ENCODE measurements around the gene GALNT2.

GALNT2 gene

GRCh38 chr1:230248889-230249270 lies 181.8 kb downstream of the GALNT2 start:
- Histone ChIP-seq H3K27me3 (ENCODE audit: insufficient read depth, low read length) (no peaks in the 10 kb centered on the region), H3K4me1 (ENCODE audit: insufficient read depth, low read length) (peaks cover 31% of the 10 kb centered on the region), H3K9ac (ENCODE audit: low read depth, low read length) (no peak overlapping the region), H3K9me3 (ENCODE audit: insufficient read depth, low read depth, low read length) (no peaks in the 10 kb centered on the region), H3K36me3 (ENCODE audit: insufficient read depth, low read length) (peaks cover 15% of the 10 kb centered on the region), H3K4me3 (ENCODE audit: low read length) (no peak overlapping the region), H3K27ac (ENCODE audit: low read depth, low read length) (no peak overlapping the region)
- 85% methylated on average over 7 of the region's 7 CpGs for WGBS

DNA sequence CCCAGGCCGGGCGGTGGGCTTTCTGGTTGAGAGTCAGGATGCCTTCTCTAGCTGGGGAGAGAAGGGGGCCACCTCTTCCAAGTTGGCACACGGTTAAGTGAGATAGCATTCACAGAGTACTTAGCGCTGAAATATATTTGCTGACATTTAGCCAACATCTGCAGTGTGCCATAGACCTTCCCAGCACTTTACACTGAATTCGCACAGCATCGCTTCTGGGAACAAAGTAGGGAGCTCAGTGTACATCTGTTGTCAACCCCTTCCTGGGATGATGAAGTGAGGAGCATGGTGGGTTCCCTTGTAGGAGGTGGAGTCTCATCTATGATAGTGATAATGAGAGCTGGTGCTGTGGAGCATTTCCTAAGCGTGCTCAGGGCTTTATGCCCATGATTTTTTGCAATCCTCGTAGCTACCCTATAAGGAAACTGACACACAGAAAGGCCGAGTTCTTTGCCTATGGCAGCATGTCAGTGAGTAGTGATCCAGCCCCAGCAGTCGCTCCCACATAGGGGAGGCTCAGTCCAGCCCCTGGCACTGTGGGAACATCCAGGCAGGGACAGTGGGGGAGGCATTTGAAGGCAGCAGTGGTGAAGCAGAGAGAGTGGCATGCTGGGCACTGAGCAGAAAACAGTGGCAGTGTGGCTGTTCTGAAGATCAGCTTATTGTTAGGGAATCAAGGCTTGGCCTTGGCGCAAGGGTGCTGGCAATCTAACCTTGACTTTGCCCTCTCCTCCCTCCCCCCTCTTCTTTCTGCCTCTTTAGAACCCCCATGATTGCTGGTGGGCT lies 182.8 kb downstream of the GALNT2 start:
- peaks cover 31% of the 10 kb centered on the region for H3K4me1 ChIP-seq (ENCODE audit: insufficient read depth, low read length)
- no peak overlapping the region for H3K27ac ChIP-seq (ENCODE audit: low read depth, low read length)
- WGBS: 94% methylated on average over 11 of the region's 11 CpGs
- H3K9me3 ChIP-seq (ENCODE audit: insufficient read depth, low read depth, low read length): no peaks in the 10 kb centered on the region
- H3K36me3 ChIP-seq (ENCODE audit: insufficient read depth, low read length): peaks cover 15% of the 10 kb centered on the region
- H3K4me3 ChIP-seq (ENCODE audit: low read length): no peak overlapping the region
- H3K9ac ChIP-seq (ENCODE audit: low read depth, low read length): no peak overlapping the region
- H3K27me3 ChIP-seq (ENCODE audit: insufficient read depth, low read length): no peaks in the 10 kb centered on the region

- Histone ChIP-seq H3K9me3 (ENCODE audit: insufficient read depth, low read depth, low read length) (no peaks in the 10 kb centered on the region), H3K27ac (ENCODE audit: low read depth, low read length) (peak overlapping the region; percentile 74), H3K36me3 (ENCODE audit: insufficient read depth, low read length) (peaks cover 21% of the 10 kb centered on the region), H3K4me3 (ENCODE audit: low read length) (no peak overlapping the region), H3K27me3 (ENCODE audit: insufficient read depth, low read length) (no peaks in the 10 kb centered on the region), H3K4me1 (ENCODE audit: insufficient read depth, low read length) (peaks cover 31% of the 10 kb centered on the region), H3K9ac (ENCODE audit: low read depth, low read length) (0 out of 2 replicates have a peak overlapping the region, but pooled peaks have one; percentile 33)
- 43% methylated on average over 7 of the region's 8 CpGs for WGBS
Observed at GRCh38 chr1:230250666-230251065, 183.6 kb downstream of the GALNT2 start.

GRCh38 chr1:230251644-230252191 lies 184.7 kb downstream of the GALNT2 start:
- 63% methylated on average over 8 of the region's 8 CpGs for WGBS
- peaks cover 11% of the 10 kb centered on the region for H3K36me3 ChIP-seq (ENCODE audit: insufficient read depth, low read length)
- no peaks in the 10 kb centered on the region for H3K9me3 ChIP-seq (ENCODE audit: insufficient read depth, low read depth, low read length)
- H3K4me1 ChIP-seq (ENCODE audit: insufficient read depth, low read length): peaks cover 31% of the 10 kb centered on the region
- peak overlapping the region; percentile 20; the same call in 1 of the 2 replicates for H3K9ac ChIP-seq (ENCODE audit: low read depth, low read length)
- no peak overlapping the region for H3K4me3 ChIP-seq (ENCODE audit: low read length)
- peak overlapping the region; percentile 74 for H3K27ac ChIP-seq (ENCODE audit: low read depth, low read length)
- H3K27me3 ChIP-seq (ENCODE audit: insufficient read depth, low read length): no peaks in the 10 kb centered on the region

DNA sequence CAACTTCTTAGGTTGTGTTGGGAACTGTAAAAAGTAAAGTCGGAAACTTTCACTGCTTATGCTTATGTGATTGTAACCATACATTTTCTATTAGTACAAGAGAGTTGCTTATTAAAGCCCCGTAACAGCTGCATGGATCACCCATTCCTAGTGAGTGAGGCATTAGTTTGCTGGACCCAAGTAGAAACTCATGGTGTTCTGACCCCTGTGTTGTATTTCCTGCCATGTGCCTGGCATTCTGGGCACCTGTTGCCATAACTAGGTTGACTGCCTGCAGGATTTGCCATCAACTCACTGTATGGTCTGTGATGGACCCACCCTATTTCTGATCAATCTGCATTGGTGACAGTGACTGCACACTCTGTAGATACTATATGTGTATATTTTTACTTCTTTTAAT lies 186.1 kb downstream of the GALNT2 start:
- 90% methylated on average over 2 of the region's 2 CpGs for WGBS
- Histone ChIP-seq H3K27ac (ENCODE audit: low read depth, low read length) (no peak overlapping the region), H3K4me1 (ENCODE audit: insufficient read depth, low read length) (peaks cover 31% of the 10 kb centered on the region)

GRCh38 chr1:230254265-230254664 lies 187.2 kb downstream of the GALNT2 start:
- Histone ChIP-seq H3K4me3 (ENCODE audit: low read length) (no peak overlapping the region), H3K27me3 (ENCODE audit: insufficient read depth, low read length) (no peaks in the 10 kb centered on the region), H3K9ac (ENCODE audit: low read depth, low read length) (no peak overlapping the region), H3K27ac (ENCODE audit: low read depth, low read length) (no peak overlapping the region), H3K36me3 (ENCODE audit: insufficient read depth, low read length) (peaks cover 18% of the 10 kb centered on the region), H3K9me3 (ENCODE audit: insufficient read depth, low read depth, low read length) (0 out of 2 replicates have a peak, but pooled peaks cover 2% of the 10 kb centered on the region), H3K4me1 (ENCODE audit: insufficient read depth, low read length) (peaks cover 31% of the 10 kb centered on the region)
- 81% methylated on average over 4 of the region's 4 CpGs for WGBS

More for the DNA sequence above, 186.1 kb downstream of the GALNT2 start:
- no peak overlapping the region for H3K9ac ChIP-seq (ENCODE audit: low read depth, low read length)
- no peak overlapping the region for H3K4me3 ChIP-seq (ENCODE audit: low read length)
- H3K27me3 ChIP-seq (ENCODE audit: insufficient read depth, low read length): no peaks in the 10 kb centered on the region
- H3K9me3 ChIP-seq (ENCODE audit: insufficient read depth, low read depth, low read length): no peaks in the 10 kb centered on the region
- H3K36me3 ChIP-seq (ENCODE audit: insufficient read depth, low read length): peaks cover 16% of the 10 kb centered on the region

DNA sequence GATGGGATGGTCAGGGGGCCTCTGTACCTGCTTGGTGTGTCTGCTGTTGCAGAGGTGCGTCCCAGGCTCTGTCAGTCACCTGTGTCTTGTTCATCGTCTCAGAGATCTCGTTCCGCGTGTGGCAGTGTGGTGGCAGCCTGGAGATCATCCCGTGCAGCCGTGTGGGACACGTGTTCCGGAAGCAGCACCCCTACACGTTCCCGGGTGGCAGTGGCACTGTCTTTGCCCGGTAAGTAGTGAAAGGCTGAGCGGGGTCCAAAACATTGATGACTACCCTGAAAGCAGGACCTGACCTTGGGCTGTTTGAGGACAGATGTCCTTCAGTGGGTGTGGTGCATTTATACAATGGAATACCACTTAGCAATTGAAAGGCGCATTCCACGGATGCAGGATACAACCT lies 188.1 kb downstream of the GALNT2 start:
- Histone ChIP-seq H3K4me1 (ENCODE audit: insufficient read depth, low read length) (peaks cover 25% of the 10 kb centered on the region), H3K27me3 (ENCODE audit: insufficient read depth, low read length) (no peaks in the 10 kb centered on the region), H3K9me3 (ENCODE audit: insufficient read depth, low read depth, low read length) (0 out of 2 replicates have a peak, but pooled peaks cover 3% of the 10 kb centered on the region), H3K27ac (ENCODE audit: low read depth, low read length) (no peak overlapping the region), H3K4me3 (ENCODE audit: low read length) (no peak overlapping the region), H3K9ac (ENCODE audit: low read depth, low read length) (no peak overlapping the region), H3K36me3 (ENCODE audit: insufficient read depth, low read length) (peaks cover 24% of the 10 kb centered on the region)
- 95% methylated on average over 15 of the region's 15 CpGs for WGBS

GRCh38 chr1:230255991-230256390 lies 189.0 kb downstream of the GALNT2 start:
- H3K9me3 ChIP-seq (ENCODE audit: insufficient read depth, low read depth, low read length): 0 out of 2 replicates have a peak, but pooled peaks cover 3% of the 10 kb centered on the region
- 91% methylated on average over 10 of the region's 10 CpGs for WGBS
- peaks cover 24% of the 10 kb centered on the region for H3K36me3 ChIP-seq (ENCODE audit: insufficient read depth, low read length)

GRCh38 chr1:230256896-230257295 lies 189.9 kb downstream of the GALNT2 start:
- Histone ChIP-seq H3K27me3 (ENCODE audit: insufficient read depth, low read length) (no peaks in the 10 kb centered on the region), H3K9me3 (ENCODE audit: insufficient read depth, low read depth, low read length) (0 out of 2 replicates have a peak, but pooled peaks cover 3% of the 10 kb centered on the region), H3K36me3 (ENCODE audit: insufficient read depth, low read length) (peaks cover 24% of the 10 kb centered on the region), H3K27ac (ENCODE audit: low read depth, low read length) (no peak overlapping the region), H3K4me1 (ENCODE audit: insufficient read depth, low read length) (peaks cover 7% of the 10 kb centered on the region), H3K4me3 (ENCODE audit: low read length) (no peak overlapping the region), H3K9ac (ENCODE audit: low read depth, low read length) (no peak overlapping the region)
- WGBS: 91% methylated on average over 6 of the region's 6 CpGs

More at GRCh38 chr1:230255991-230256390, 189.0 kb downstream of the GALNT2 start:
- H3K9ac ChIP-seq (ENCODE audit: low read depth, low read length): no peak overlapping the region
- H3K27me3 ChIP-seq (ENCODE audit: insufficient read depth, low read length): no peaks in the 10 kb centered on the region
- H3K4me3 ChIP-seq (ENCODE audit: low read length): no peak overlapping the region
- H3K27ac ChIP-seq (ENCODE audit: low read depth, low read length): no peak overlapping the region
- H3K4me1 ChIP-seq (ENCODE audit: insufficient read depth, low read length): peaks cover 16% of the 10 kb centered on the region

DNA sequence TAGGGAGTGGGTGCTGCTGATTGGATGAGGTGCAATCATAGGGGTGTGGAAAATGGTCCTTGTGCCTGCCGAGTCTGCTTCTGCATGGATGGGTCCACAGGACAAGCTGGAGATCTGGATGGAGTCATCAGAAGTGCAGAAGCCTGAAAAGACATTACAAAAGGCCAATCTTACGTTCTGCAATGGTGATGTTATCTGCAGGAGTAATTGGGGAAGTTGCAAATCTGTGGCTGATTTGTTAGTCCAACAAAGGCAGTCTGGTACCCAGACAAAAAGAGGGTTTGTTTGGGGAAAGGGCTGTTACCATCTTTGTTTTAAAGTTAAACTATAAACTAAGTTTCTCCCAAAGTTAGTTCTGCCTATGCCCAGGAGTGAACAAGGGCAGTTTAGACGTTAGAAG lies 192.6 kb downstream of the GALNT2 start:
- H3K4me1 ChIP-seq (ENCODE audit: insufficient read depth, low read length): no peaks in the 10 kb centered on the region
- no peak overlapping the region for H3K4me3 ChIP-seq (ENCODE audit: low read length)
- no peak overlapping the region for H3K27ac ChIP-seq (ENCODE audit: low read depth, low read length)
- H3K9me3 ChIP-seq (ENCODE audit: insufficient read depth, low read depth, low read length): 0 out of 2 replicates have a peak, but pooled peaks cover 3% of the 10 kb centered on the region
- no peaks in the 10 kb centered on the region for H3K27me3 ChIP-seq (ENCODE audit: insufficient read depth, low read length)
- H3K9ac ChIP-seq (ENCODE audit: low read depth, low read length): no peak overlapping the region
- H3K36me3 ChIP-seq (ENCODE audit: insufficient read depth, low read length): peaks cover 39% of the 10 kb centered on the region
- WGBS: 93% methylated on average over 3 of the region's 3 CpGs

GRCh38 chr1:230260831-230261230 lies 193.8 kb downstream of the GALNT2 start:
- no peak overlapping the region for H3K9ac ChIP-seq (ENCODE audit: low read depth, low read length)
- 91% methylated on average over 1 of the region's 1 CpG for WGBS
- no peaks in the 10 kb centered on the region for H3K27me3 ChIP-seq (ENCODE audit: insufficient read depth, low read length)
- H3K4me1 ChIP-seq (ENCODE audit: insufficient read depth, low read length): no peaks in the 10 kb centered on the region
- 0 out of 2 replicates have a peak, but pooled peaks cover 3% of the 10 kb centered on the region for H3K9me3 ChIP-seq (ENCODE audit: insufficient read depth, low read depth, low read length)
- H3K27ac ChIP-seq (ENCODE audit: low read depth, low read length): no peak overlapping the region
- no peak overlapping the region for H3K4me3 ChIP-seq (ENCODE audit: low read length)
- H3K36me3 ChIP-seq (ENCODE audit: insufficient read depth, low read length): peaks cover 43% of the 10 kb centered on the region
